Heart left ventricle (tissue), 13 donors: ENCODE measurements around the gene DNAH5.
A peak's percentile ranks its signal among the peaks of the same experiment; 100 is the strongest.

Experiments used
- POLR2A ChIP-seq, 2 donors: fragments of 450-650 bp; IDR thresholded peaks; one replicate each; pipeline ENCODE4 v1.6.1; 2017; ENCODE audit warnings: antibody characterized with exemption in 2 of 2, mild to moderate bottlenecking in 2 of 2, moderate library complexity in 2 of 2
- TF ChIP-seq, protein P1 (sequence below), 12 donors: fragments of 200-600 bp; sonication (generic) in 4 of 12; IDR thresholded peaks; one replicate each; pipeline versions ENCODE4 v1.5.0 to v1.8.0; 2018 to 2022; ENCODE audit warnings: antibody characterized with exemption in 12 of 12, mild to moderate bottlenecking in 5 of 12
- donor health status: ischemic (EF 13 %, LVEDD 7.1; RV severe dilation, severe dysfunction).
- donor health status: DM: no; HTN: yes; CAD: no.
- donor health status: DM: no; HTN: no; CAD: no.
- donor health status: ischemic (EF 25% LVEDD 6.9; RV normal size, moderate dysfunction).
- donor health status: ischemic (EF 25% LVEDD 5.7; RV mildly dilated, moderate dysfunction).
- donor health status: ischemic (EF 35%, LVEDD 5.7; RV mildly dilated, moderate dysfunction).
- donor health status: nonischemic (EF 11% LVEDD 7.7; RV severe dilation, severe dysfunction).
- donor health status: DM: yes; HTN: yes; CAD: no.
- donor health status: PGD.
- donor health status: ischemic (EF 29% LVEDD 5.4; RV normal size, mild dysfunction).
- donor health status: nonischemic (EF 23%, LVEDD 6.1; RV moderate dilation, normal function).

DNA sequence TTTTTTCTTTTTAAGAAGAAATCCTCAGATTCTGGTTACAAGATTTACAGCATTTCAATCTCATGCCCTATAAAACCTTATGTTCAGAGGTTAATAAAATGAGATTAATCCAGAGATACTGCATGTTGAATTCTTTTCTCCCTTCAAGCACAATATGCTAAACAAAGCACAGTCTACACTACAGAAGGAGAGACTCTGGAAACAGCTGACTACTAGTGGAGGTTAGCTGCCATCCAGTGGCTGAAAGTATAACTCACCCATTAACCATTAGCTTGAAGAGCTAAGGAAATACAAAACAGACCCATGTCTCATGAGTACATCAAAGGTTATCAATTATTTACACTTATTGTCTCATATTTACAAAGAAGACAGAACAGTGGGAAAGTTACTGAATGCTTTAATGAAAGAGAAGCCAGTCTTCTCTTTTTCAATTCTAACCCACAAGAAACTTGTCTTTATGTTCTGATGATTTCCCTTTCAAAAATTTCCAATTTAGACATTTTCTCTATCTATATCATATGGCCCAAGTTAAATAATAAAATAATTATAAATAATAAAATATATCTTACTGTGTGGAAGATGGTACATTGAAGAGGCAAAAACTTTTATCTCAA lies 12.7 kb upstream of the DNAH5 start:
- TF ChIP-seq, protein P1, sequence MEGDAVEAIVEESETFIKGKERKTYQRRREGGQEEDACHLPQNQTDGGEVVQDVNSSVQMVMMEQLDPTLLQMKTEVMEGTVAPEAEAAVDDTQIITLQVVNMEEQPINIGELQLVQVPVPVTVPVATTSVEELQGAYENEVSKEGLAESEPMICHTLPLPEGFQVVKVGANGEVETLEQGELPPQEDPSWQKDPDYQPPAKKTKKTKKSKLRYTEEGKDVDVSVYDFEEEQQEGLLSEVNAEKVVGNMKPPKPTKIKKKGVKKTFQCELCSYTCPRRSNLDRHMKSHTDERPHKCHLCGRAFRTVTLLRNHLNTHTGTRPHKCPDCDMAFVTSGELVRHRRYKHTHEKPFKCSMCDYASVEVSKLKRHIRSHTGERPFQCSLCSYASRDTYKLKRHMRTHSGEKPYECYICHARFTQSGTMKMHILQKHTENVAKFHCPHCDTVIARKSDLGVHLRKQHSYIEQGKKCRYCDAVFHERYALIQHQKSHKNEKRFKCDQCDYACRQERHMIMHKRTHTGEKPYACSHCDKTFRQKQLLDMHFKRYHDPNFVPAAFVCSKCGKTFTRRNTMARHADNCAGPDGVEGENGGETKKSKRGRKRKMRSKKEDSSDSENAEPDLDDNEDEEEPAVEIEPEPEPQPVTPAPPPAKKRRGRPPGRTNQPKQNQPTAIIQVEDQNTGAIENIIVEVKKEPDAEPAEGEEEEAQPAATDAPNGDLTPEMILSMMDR (IDR thresholded peaks at IDR 0.05), result peak; percentile 26 to 64 (median 46)
- no peak for TF ChIP-seq POLR2A (IDR thresholded peaks at IDR 0.05)
